Myocyte (in vitro differentiated cells): Measurements from ENCODE around the gene COQ2. TPM values are rescaled to one million over a fixed set of nuclear protein-coding genes. Genes with fewer than 3 reads are reported as not detected.

Experiments used
- DNase-seq: peaks from one replicate; pipeline ENCODE4 v3.0.0-alpha.2; 2012; ENCODE audit warnings: low read depth
- total RNA-seq: library from RNA; depleted of rRNA; stranded (reverse); fragments of >200 nt; gene quantifications from 2 replicates; pipeline ENCODE4 v1.2.3, GENCODE V29; 2014

COQ2 gene
- total RNA-seq, 1 donor from 2014 or later: 13.8 TPM

GRCh38 chr4:83219344-83220331 is 65.0 kb downstream of the COQ2 start:
- DNase-seq: peak; percentile 21

GRCh38 chr4:83217721-83218522 is 66.7 kb downstream of the COQ2 start:
- DNase-seq: no peak

DNA sequence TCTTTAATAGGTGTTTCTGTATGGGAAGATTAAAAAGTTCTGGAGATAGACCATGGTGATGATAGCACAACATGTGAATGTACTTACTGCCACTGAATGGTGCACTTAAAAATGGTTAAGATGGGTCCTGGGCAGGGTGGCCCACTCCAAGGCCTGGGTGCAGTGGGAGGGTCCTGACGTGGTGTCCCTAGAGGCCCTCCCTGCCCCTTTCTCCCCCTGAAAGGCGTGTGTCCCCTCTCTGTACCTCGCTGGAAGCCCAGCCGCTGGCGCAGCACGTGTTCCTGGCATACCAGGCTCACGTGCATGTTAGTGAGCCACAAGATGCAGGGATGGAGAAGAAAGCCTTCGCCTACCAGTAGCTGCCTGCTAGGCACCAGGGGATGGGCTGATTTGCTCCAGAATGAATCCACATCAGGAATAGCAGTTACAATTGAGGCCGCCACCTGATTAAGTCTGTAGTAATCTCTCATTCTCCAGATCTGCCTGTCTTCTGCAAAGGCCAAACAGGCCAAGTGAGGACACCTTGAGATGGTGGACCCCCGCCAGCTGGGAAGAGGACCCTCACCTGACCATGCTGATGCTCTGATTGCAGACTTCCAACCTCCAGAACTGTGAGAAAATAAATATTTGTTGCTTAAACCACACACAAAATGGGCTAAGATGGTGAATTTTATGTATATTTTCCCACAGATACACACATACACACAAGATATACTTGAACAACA is 67.5 kb downstream of the COQ2 start:
- no peak for DNase-seq

DNA sequence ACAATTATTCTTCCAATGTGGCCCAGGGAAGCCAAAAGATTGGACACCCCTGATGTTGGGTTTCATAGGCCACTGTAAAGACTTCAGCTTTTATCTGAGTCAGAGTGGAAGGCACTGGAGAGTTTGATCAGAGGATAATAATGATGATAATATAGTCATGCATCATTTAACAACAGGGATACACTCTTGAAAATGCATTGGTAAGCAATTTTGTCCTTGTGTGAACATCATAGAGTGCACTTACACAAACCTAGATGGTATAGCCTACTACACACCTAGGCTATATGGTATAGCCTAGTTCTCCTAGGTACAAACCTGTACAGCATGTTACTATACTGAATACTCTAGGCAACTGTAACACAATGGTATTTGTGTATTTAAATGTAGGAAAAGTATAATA is 70.5 kb downstream of the COQ2 start:
- DNase-seq: no peak

Other genes with a start within 250 kb of the COQ2 start
- gene COPS4, start 249.6 kb downstream of the COQ2 start, total RNA-seq: 84.7 and 94.5 TPM in 2 replicates
- gene PLAC8, start 170.1 kb downstream of the COQ2 start, total RNA-seq: 4.4 and 17.5 TPM in 2 replicates
- 0.21 and 0.26 TPM in 2 replicates for gene HPSE, start 50.0 kb upstream of the COQ2 start, total RNA-seq
- gene HELQ, start 171.0 kb upstream of the COQ2 start, total RNA-seq: 12.7 and 14.4 TPM in 2 replicates
- gene MRPS18C, start 171.3 kb upstream of the COQ2 start, total RNA-seq: 18.7 and 25.3 TPM in 2 replicates
- 12.9 and 14.0 TPM in 2 replicates for gene ABRAXAS1, start 200.3 kb upstream of the COQ2 start, total RNA-seq